ENCODE data around the gene KDF1.

KDF1 gene

GRCh38 chr1:26959722-26960624 lies at the start of gene KDF1:
Gene KDF1 (minus strand): TSS chr1:26960468. CDS start chr1:26952380, 8,088 bp downstream.
- no peak for DNase-seq (ENCODE audit: low spot score)

GRCh38 chr1:27009601-27010197 lies 49.4 kb upstream of the KDF1 start:
- DNase-seq (ENCODE audit: low spot score) = no peak

- DNase-seq (ENCODE audit: low spot score) = no peak
These were observed 47.8 kb upstream of the KDF1 start for GRCh38 chr1:27007909-27008582.

GRCh38 chr1:27006683-27007082 lies 46.4 kb upstream of the KDF1 start:
- no peak for DNase-seq (ENCODE audit: low spot score)

GRCh38 chr1:27005648-27006496 lies 45.6 kb upstream of the KDF1 start:
- no peak for DNase-seq (ENCODE audit: low spot score)

GRCh38 chr1:27005166-27005530 lies 44.9 kb upstream of the KDF1 start:
- no peak for DNase-seq (ENCODE audit: low spot score)

- DNase-seq (ENCODE audit: low spot score) = no peak
These were observed 44.4 kb upstream of the KDF1 start for GRCh38 chr1:27004471-27005165.

GRCh38 chr1:27003745-27004470 lies 43.6 kb upstream of the KDF1 start:
- DNase-seq (ENCODE audit: low spot score) = no peak

GRCh38 chr1:27001570-27002360 lies 41.5 kb upstream of the KDF1 start:
- DNase-seq (ENCODE audit: low spot score) = no peak

GRCh38 chr1:27000817-27001460 lies 40.7 kb upstream of the KDF1 start:
- no peak for DNase-seq (ENCODE audit: low spot score)

GRCh38 chr1:27000090-27000816 lies 40.0 kb upstream of the KDF1 start:
- no peak for DNase-seq (ENCODE audit: low spot score)

- DNase-seq (ENCODE audit: low spot score) = no peak
These were observed 39.2 kb upstream of the KDF1 start for GRCh38 chr1:26999440-26999987.

- no peak for DNase-seq (ENCODE audit: low spot score)
These were observed 38.4 kb upstream of the KDF1 start for GRCh38 chr1:26998429-26999300.

- no peak for DNase-seq (ENCODE audit: low spot score)
These were observed 36.4 kb upstream of the KDF1 start for GRCh38 chr1:26996665-26997064.

- no peak for DNase-seq (ENCODE audit: low spot score)
These were observed 35.8 kb upstream of the KDF1 start for GRCh38 chr1:26996024-26996423.

GRCh38 chr1:26994787-26995517 lies 34.7 kb upstream of the KDF1 start:
- no peak for DNase-seq (ENCODE audit: low spot score)

Measured in D341Med (cell line).